Right lobe of liver (tissue), 6 donors: Measurements from ENCODE around the gene MKI67. TPM values are rescaled to one million over a fixed set of nuclear protein-coding genes. Genes with fewer than 3 reads are reported as not detected.

Source experiments
- ATAC-seq, 4 donors: fragments of 200-7000 bp; cut with Tn5 transposase; one replicate each; pipeline ENCODE4 v1.9.1; 2020; ENCODE audit warnings: mild to moderate bottlenecking in 4 of 4, moderate library complexity in 4 of 4
- DNase-seq, 3 donors: peaks; one replicate each; pipeline ENCODE4 v3.0.0-alpha.2; 2020
- H3K27ac ChIP-seq, 3 donors: fragments of 200-600 bp; one replicate each; pipeline ENCODE4 v1.8.0; 2022
- H3K27me3 ChIP-seq, 2 donors: fragments of 200-600 bp; one replicate each; pipeline ENCODE4 v1.8.0; 2022
- H3K36me3 ChIP-seq, 4 donors: fragments of 200-600 bp; sonication (generic) in 1 of 4; one replicate each; pipeline versions ENCODE4 v1.5.1 to v1.8.0; 2017 to 2022; ENCODE audit warnings: control low read depth in 1 of 4
- H3K4me1 ChIP-seq, 4 donors: fragments of 200-600 bp; sonication (generic) in 1 of 4; one replicate each; pipeline versions ENCODE4 v1.5.1 to v1.8.0; 2017 to 2022; ENCODE audit warnings: control low read depth in 1 of 4
- H3K4me3 ChIP-seq, 3 donors: fragments of 200-600 bp; one replicate each; pipeline ENCODE4 v1.8.0; 2022
- H3K9me3 ChIP-seq, 4 donors: fragments of 200-600 bp; sonication (generic) in 1 of 4; one replicate each; pipeline versions ENCODE4 v1.5.1 to v1.8.0; 2017 to 2022; ENCODE audit warnings: control low read depth in 1 of 4
- CTCF ChIP-seq, 4 donors: fragments of 200-600 bp in 3 of 4; fragments of 450-650 bp in 1 of 4; IDR thresholded peaks; one replicate each; pipeline versions ENCODE4 v1.5.1 to v1.8.0; 2016 to 2022; ENCODE audit warnings: antibody characterized with exemption in 4 of 4, mild to moderate bottlenecking in 2 of 4
- POLR2A ChIP-seq: fragments of 450-650 bp; IDR thresholded peaks from one replicate; pipeline ENCODE4 v1.6.1; 2017; ENCODE audit warnings: antibody characterized with exemption, mild to moderate bottlenecking
- WGBS: methylation state at CpG from one replicate; pipeline ENCODE4 v1.1.6; 2018; ENCODE audit warnings: low coverage, low lambda C conversion rate; ENCODE audit not compliant: insufficient coverage; ENCODE audit errors: missing lambda C conversion rate; 5-methylcytosine and 5-hydroxymethylcytosine counted together
- intact Hi-C, 2 donors: fragments of 100-400 bp; cut with DNase I; formaldehyde crosslinking; loops; one replicate each; pipeline versions ENCODE4 v1.11.2 to v1.14.1; 2022
- total RNA-seq, 6 experiments: library from RNA; depleted of rRNA in 2 of 6; stranded (reverse); fragments of >200 nt in 2 of 6; fragmentation: NEBNext Ultra II Directional in 3 of 6; extraction: Animal tissue kit (Norgen Biotek cat#: 25700) in 3 of 6; gene quantifications; one replicate each; pipeline versions ENCODE4 v1.1.0 to v1.2.4, GENCODE V29; 2016 to 2023
- donor health status: DM: no; HTN: yes; CAD: no.
- donor health status: DM: no; HTN: no; CAD: no.
- donor health status: DM: no; HTN: no; CAD: no.
- donor health status: DM: no; HTN: yes; CAD: no.
- donor health status: DM: no; HTN: yes; CAD: no.

MKI67 gene
- total RNA-seq, 6 experiments from 2014 or later = 0.42 to 4.6 (median 1.9) TPM

- no peak overlapping the region for H3K4me3 ChIP-seq
- H3K9me3 ChIP-seq = no peaks in the 10 kb centered on the region
- peak overlapping the region; percentile 34 to 82 (median 62) for H3K27ac ChIP-seq
- 57% methylated on average over 1 of the region's 7 CpGs for WGBS
- H3K36me3 ChIP-seq = peaks cover 0 to 2% (median 0%) of the 10 kb centered on the region in 4 donors
- H3K4me1 ChIP-seq = no peaks in the 10 kb centered on the region
- DNase-seq = peak in 1 of 3 donors; percentile 46
- no peaks in the 10 kb centered on the region for H3K27me3 ChIP-seq
- TF ChIP-seq POLR2A (no peak), CTCF (IDR thresholded peaks at IDR 0.05) (no peak)
- intact Hi-C loops = no loop called here
- ATAC-seq = peak in 2 of 4 donors; percentile 2 to 3
Observed at GRCh38 chr10:128063736-128064107, 62.5 kb downstream of the MKI67 start.

GRCh38 chr10:128062881-128063563 lies 63.2 kb downstream of the MKI67 start:
- Histone ChIP-seq H3K9me3 (no peaks in the 10 kb centered on the region), H3K4me3 (no peak overlapping the region), H3K27me3 (no peaks in the 10 kb centered on the region), H3K27ac (peak overlapping the region; percentile 34 to 82 (median 62)), H3K4me1 (no peaks in the 10 kb centered on the region), H3K36me3 (peaks cover 0 to 1% (median 0%) of the 10 kb centered on the region in 4 donors)
- intact Hi-C loops = no loop called here
- DNase-seq (peak in 1 of 3 donors; percentile 55), ATAC-seq (peak; percentile 50 to 63 (median 58))
- WGBS = 15% methylated on average over 17 of the region's 19 CpGs
- TF ChIP-seq POLR2A = no peak
- no peak for TF ChIP-seq CTCF (IDR thresholded peaks at IDR 0.05)

GRCh38 chr10:128062331-128062880 lies 63.8 kb downstream of the MKI67 start:
- intact Hi-C loops = no loop called here
- ATAC-seq (peak; percentile 11 to 34 (median 24)), DNase-seq (peak in 1 of 3 donors; percentile 44)
- H3K36me3 ChIP-seq = no peaks in the 10 kb centered on the region
- WGBS = 3% methylated on average over 6 of the region's 11 CpGs
- peak overlapping the region in 2 of 3 donors; percentile 62 to 69 for H3K27ac ChIP-seq
- no peaks in the 10 kb centered on the region for H3K4me1 ChIP-seq
- TF ChIP-seq CTCF (IDR thresholded peaks at IDR 0.05) (no peak), POLR2A (no peak)
- no peaks in the 10 kb centered on the region for H3K9me3 ChIP-seq
- no peaks in the 10 kb centered on the region for H3K27me3 ChIP-seq
- no peak overlapping the region for H3K4me3 ChIP-seq

- DNase-seq (peak in 1 of 3 donors; percentile 21), ATAC-seq (no peak)
- TF ChIP-seq CTCF (IDR thresholded peaks at IDR 0.05) (no peak), POLR2A (no peak)
- WGBS = 64% methylated on average over 14 of the region's 14 CpGs
- H3K9me3 ChIP-seq = no peaks in the 10 kb centered on the region
- no peaks in the 10 kb centered on the region for H3K36me3 ChIP-seq
- peak overlapping the region in 1 of 3 donors; percentile 69 for H3K27ac ChIP-seq
- H3K4me1 ChIP-seq = no peaks in the 10 kb centered on the region
- intact Hi-C loops = no loop called here
- no peaks in the 10 kb centered on the region for H3K27me3 ChIP-seq
- H3K4me3 ChIP-seq = no peak overlapping the region
Observed at GRCh38 chr10:128061306-128062300, 64.6 kb downstream of the MKI67 start.
